WTC11 (cell line): ENCODE results near the gene PDE6B. TPM values are rescaled to one million over a fixed set of nuclear protein-coding genes. Genes with fewer than 3 reads are reported as not detected.

Experiments
- ATAC-seq: fragments of 200-7000 bp; cut with Tn5 transposase; 2 replicates; pipeline ENCODE4 v1.10.0; 2021; ENCODE audit warnings: mild to moderate bottlenecking, moderate library complexity
- CTCF ChIA-PET: fragments of 300-600 bp; sonication (Branson Sonifier 250); formaldehyde crosslinking; loops from one replicate; lab custom pipeline; 2021; ENCODE audit warnings: antibody characterized with exemption; lab: Charles Lee
- POLR2A ChIA-PET: fragments of 350-600 bp; sonication (Branson Sonifier 250); formaldehyde crosslinking; loops from one replicate; lab custom pipeline; 2021; ENCODE audit warnings: antibody characterized with exemption; lab: Charles Lee
- DNase-seq: peaks from one replicate; pipeline ENCODE4 v3.0.0; 2021; ENCODE audit warnings: low spot score
- H3K27ac Mint-ChIP-seq: 2 replicates; pipeline ENCODE4 v1.8.0; 2021; ENCODE audit warnings: mixed read lengths
- H3K27me3 Mint-ChIP-seq: 2 replicates; pipeline ENCODE4 v1.8.0; 2021; ENCODE audit warnings: low read depth, mild to moderate bottlenecking, moderate library complexity, mixed read lengths
- H3K36me3 Mint-ChIP-seq: 2 replicates; pipeline ENCODE4 v1.8.0; 2021; ENCODE audit warnings: mixed read lengths
- H3K4me1 Mint-ChIP-seq: 2 replicates; pipeline ENCODE4 v1.8.0; 2022; ENCODE audit warnings: mixed read lengths
- H3K4me3 Mint-ChIP-seq: 2 replicates; pipeline ENCODE4 v1.8.0; 2021; ENCODE audit warnings: mild to moderate bottlenecking, moderate library complexity, mixed read lengths
- H3K9me3 Mint-ChIP-seq: 2 replicates; pipeline ENCODE4 v1.8.0; 2021; ENCODE audit warnings: mixed read lengths
- ESRRA ChIP-seq: sonication (generic); formaldehyde crosslinking; IDR thresholded peaks from 2 replicates; pipeline ENCODE4 v1.8.1; 2022; ENCODE audit warnings: mild to moderate bottlenecking, missing genetic modification reagents, borderline replicate concordance
- ETV6 ChIP-seq: sonication (generic); formaldehyde crosslinking; IDR thresholded peaks from 2 replicates; pipeline ENCODE4 v1.8.1; 2022; ENCODE audit warnings: mild to moderate bottlenecking, missing genetic modification reagents
- FOXP1 ChIP-seq: sonication (generic); formaldehyde crosslinking; IDR thresholded peaks from 2 replicates; pipeline ENCODE4 v1.8.0; 2022; ENCODE audit warnings: missing genetic modification reagents, mild to moderate bottlenecking, moderate library complexity, borderline replicate concordance
- HMGA2 ChIP-seq: fragments of 250-450 bp; sonication (Bioruptor Pico); IDR thresholded peaks from 2 replicates; pipeline ENCODE4 v1.4.0; 2021; ENCODE audit warnings: mild to moderate bottlenecking, moderate library complexity
- JAZF1 ChIP-seq: fragments of 250-450 bp; sonication (Bioruptor Pico); IDR thresholded peaks from 2 replicates; pipeline ENCODE4 v1.9.0; 2021; ENCODE audit warnings: moderate library complexity, mild to moderate bottlenecking, inconsistent platforms
- NR2C2 ChIP-seq: sonication (generic); formaldehyde crosslinking; IDR thresholded peaks from 2 replicates; pipeline ENCODE4 v1.8.0; 2022; ENCODE audit warnings: mild to moderate bottlenecking, missing genetic modification reagents
- RORB ChIP-seq: fragments of 250-450 bp; sonication (Bioruptor Pico); IDR thresholded peaks from 2 replicates; pipeline ENCODE4 v1.9.0; 2021; ENCODE audit warnings: mild to moderate bottlenecking
- TP53 ChIP-seq: sonication (generic); formaldehyde crosslinking; IDR thresholded peaks from 2 replicates; pipeline ENCODE4 v1.8.1; 2023; ENCODE audit warnings: mild to moderate bottlenecking, missing genetic modification reagents
- ZNF416 ChIP-seq: fragments of 250-450 bp; sonication (Bioruptor Pico); IDR thresholded peaks from 2 replicates; pipeline ENCODE4 v1.9.0; 2021; ENCODE audit warnings: mild to moderate bottlenecking, inconsistent platforms
- total RNA-seq: library from RNA; stranded (reverse); gene quantifications from 3 replicates; pipeline ENCODE4 v1.2.3, GENCODE V29; 2021
- TF ChIP-seq, protein P1 (sequence below): sonication (generic); formaldehyde crosslinking; IDR thresholded peaks from 2 replicates; pipeline ENCODE4 v1.8.1; 2023; ENCODE audit warnings: mild to moderate bottlenecking, missing genetic modification reagents, moderate library complexity
- TF ChIP-seq, protein P2 (sequence below): fragments of 250-450 bp; sonication (Bioruptor Pico); IDR thresholded peaks from 2 replicates; pipeline ENCODE4 v1.9.0; 2021; ENCODE audit warnings: mild to moderate bottlenecking, borderline replicate concordance
- TF ChIP-seq, protein P3 (sequence below): fragments of 250-450 bp; sonication (Bioruptor Pico); conservative IDR thresholded peaks from 2 replicates; pipeline ENCODE4 v1.9.0; 2021; ENCODE audit warnings: mild to moderate bottlenecking
- TF ChIP-seq, protein P4 (sequence below): sonication (generic); formaldehyde crosslinking; IDR thresholded peaks from 2 replicates; pipeline ENCODE4 v1.8.0; 2023; ENCODE audit warnings: missing genetic modification reagents, mild to moderate bottlenecking, borderline replicate concordance
- TF ChIP-seq, protein P5 (sequence below): fragments of 250-450 bp; sonication (Bioruptor Pico); IDR thresholded peaks from 2 replicates; pipeline ENCODE4 v1.9.0; 2021; ENCODE audit warnings: mild to moderate bottlenecking
- TF ChIP-seq, protein P6 (sequence below): sonication (generic); formaldehyde crosslinking; IDR thresholded peaks from 2 replicates; pipeline ENCODE4 v1.8.1; 2023; ENCODE audit warnings: mild to moderate bottlenecking, missing genetic modification reagents
- TF ChIP-seq, protein P7 (sequence below): sonication (generic); formaldehyde crosslinking; IDR thresholded peaks from 2 replicates; pipeline ENCODE4 v1.8.1; 2022; ENCODE audit warnings: mild to moderate bottlenecking, moderate library complexity, missing genetic modification reagents

Gene PDE6B
- total RNA-seq, 1 experiment from 2014 or later = 7.1 TPM

DNA sequence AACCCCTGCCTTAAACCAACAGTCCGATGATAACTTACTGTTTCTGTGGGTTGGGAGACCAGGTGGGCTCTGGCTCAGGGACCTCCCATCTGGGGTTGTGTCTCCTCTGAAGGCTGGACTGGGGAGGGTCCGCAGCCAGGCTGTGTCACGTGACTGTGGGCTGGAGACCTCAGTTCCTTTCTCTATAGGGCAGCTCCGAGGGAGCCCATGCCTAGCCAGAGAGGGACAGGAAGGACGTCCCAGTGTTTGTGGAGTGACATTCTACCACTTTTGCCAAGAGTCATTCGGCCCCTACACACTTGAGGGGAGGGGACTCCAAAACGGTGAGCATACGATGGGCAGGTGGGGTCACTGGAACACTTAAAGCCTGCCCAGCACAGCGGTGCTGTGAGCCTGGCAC, 84.7 kb downstream of the PDE6B start:
- no peak for TF ChIP-seq ESRRA
- TF ChIP-seq, protein P1, sequence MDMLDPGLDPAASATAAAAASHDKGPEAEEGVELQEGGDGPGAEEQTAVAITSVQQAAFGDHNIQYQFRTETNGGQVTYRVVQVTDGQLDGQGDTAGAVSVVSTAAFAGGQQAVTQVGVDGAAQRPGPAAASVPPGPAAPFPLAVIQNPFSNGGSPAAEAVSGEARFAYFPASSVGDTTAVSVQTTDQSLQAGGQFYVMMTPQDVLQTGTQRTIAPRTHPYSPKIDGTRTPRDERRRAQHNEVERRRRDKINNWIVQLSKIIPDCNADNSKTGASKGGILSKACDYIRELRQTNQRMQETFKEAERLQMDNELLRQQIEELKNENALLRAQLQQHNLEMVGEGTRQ (CRISPR knock-in tag) = 0 out of 2 replicates have a peak, but pooled peaks have one; percentile 9
- no peak for ATAC-seq
- Mint-ChIP-seq H3K4me1 (peaks cover 10% of the 10 kb centered on the region; the same call in 1 of the 2 replicates), H3K4me3 (no peak overlapping the region), H3K27me3 (no peaks in the 10 kb centered on the region; the same call in 1 of the 2 replicates), H3K9me3 (peaks cover 11% of the 10 kb centered on the region), H3K36me3 (peaks cover 30% of the 10 kb centered on the region), H3K27ac (no peak overlapping the region)
- ChIA-PET POLR2A (no interaction called here), CTCF (interaction anchor here (0.9 to 2.4 kb wide), 3 partner anchors 26 to 33 kb away, joined by 3 to 7 read pairs (median 3); no protein-coding TSS in a partner anchor)
- DNase-seq = no peak

DNA sequence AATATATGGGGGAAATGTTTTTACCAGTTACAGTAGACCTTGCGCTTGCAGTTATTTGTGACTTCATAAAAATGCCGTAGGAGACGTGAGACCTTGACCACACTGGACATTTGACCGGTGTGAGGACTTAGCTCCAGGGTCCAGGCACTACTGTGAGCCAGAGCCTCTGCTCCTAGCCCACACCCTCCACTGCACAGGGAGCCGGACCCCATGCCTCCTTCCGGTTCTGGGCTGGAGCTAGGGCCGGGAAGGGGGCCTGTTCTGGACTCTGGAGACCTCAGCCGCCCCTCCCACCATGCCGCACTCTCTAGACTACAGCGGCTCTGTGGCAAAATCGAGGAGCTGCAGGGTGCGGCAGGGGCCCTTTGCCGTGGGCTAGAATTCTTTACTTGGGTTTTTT, 85.5 kb downstream of the PDE6B start:
- H3K4me3 Mint-ChIP-seq = no peak overlapping the region
- no peaks in the 10 kb centered on the region for H3K27me3 Mint-ChIP-seq
- DNase-seq (no peak), ATAC-seq (0 out of 2 replicates have a peak, but pooled peaks have one; percentile 17)
- peaks cover 10% of the 10 kb centered on the region; the same call in 1 of the 2 replicates for H3K4me1 Mint-ChIP-seq
- H3K36me3 Mint-ChIP-seq = peaks cover 30% of the 10 kb centered on the region
- peaks cover 11% of the 10 kb centered on the region for H3K9me3 Mint-ChIP-seq
- H3K27ac Mint-ChIP-seq = no peak overlapping the region
- ChIA-PET CTCF (interaction anchor here (1.4 kb wide), 1 partner anchor 27 kb away, joined by 3 read pairs; no protein-coding TSS in a partner anchor), POLR2A (interaction anchor here (0.7 kb wide), 1 partner anchor 373 kb away, joined by 3 read pairs; no protein-coding TSS in a partner anchor)
- TF ChIP-seq HMGA2 = no peak
- TF ChIP-seq, protein P2, sequence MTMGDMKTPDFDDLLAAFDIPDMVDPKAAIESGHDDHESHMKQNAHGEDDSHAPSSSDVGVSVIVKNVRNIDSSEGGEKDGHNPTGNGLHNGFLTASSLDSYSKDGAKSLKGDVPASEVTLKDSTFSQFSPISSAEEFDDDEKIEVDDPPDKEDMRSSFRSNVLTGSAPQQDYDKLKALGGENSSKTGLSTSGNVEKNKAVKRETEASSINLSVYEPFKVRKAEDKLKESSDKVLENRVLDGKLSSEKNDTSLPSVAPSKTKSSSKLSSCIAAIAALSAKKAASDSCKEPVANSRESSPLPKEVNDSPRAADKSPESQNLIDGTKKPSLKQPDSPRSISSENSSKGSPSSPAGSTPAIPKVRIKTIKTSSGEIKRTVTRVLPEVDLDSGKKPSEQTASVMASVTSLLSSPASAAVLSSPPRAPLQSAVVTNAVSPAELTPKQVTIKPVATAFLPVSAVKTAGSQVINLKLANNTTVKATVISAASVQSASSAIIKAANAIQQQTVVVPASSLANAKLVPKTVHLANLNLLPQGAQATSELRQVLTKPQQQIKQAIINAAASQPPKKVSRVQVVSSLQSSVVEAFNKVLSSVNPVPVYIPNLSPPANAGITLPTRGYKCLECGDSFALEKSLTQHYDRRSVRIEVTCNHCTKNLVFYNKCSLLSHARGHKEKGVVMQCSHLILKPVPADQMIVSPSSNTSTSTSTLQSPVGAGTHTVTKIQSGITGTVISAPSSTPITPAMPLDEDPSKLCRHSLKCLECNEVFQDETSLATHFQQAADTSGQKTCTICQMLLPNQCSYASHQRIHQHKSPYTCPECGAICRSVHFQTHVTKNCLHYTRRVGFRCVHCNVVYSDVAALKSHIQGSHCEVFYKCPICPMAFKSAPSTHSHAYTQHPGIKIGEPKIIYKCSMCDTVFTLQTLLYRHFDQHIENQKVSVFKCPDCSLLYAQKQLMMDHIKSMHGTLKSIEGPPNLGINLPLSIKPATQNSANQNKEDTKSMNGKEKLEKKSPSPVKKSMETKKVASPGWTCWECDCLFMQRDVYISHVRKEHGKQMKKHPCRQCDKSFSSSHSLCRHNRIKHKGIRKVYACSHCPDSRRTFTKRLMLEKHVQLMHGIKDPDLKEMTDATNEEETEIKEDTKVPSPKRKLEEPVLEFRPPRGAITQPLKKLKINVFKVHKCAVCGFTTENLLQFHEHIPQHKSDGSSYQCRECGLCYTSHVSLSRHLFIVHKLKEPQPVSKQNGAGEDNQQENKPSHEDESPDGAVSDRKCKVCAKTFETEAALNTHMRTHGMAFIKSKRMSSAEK (CRISPR knock-in tag) = no peak
- no peak for TF ChIP-seq TP53 (CRISPR knock-in tag)
- TF ChIP-seq, protein P3, sequence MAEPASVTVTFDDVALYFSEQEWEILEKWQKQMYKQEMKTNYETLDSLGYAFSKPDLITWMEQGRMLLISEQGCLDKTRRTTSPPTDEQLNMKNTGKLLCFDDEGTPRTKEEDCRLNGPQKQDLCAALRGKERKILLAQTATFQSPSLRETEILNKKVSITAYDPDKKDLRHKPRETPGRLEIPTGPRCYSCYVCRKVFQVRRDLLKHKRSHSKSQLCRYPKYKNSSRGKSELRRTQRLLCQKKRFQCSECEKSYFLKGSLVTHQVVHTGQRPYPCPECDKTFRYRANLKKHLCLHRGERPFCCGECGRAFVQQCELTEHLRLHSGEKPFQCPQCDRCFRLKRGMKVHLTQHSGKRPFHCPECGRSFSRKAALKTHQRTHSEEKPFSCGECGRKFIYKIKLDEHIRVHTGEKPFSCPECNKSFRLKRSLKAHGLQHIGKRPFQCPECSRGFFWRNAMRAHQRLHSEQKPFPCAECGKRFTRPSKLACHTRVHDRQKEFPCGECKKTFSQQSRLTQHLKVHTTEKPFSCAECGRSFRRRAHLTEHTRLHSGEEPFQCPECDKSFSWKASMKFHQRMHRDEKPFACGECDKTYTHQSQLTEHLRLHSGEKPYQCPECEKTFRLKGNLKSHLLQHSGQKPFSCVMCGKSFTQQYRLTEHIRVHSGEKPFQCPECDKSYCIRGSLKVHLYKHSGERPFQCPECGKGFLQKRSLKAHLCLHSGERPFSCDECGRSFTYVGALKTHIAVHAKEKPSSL = no peak
- TF ChIP-seq, protein P4, sequence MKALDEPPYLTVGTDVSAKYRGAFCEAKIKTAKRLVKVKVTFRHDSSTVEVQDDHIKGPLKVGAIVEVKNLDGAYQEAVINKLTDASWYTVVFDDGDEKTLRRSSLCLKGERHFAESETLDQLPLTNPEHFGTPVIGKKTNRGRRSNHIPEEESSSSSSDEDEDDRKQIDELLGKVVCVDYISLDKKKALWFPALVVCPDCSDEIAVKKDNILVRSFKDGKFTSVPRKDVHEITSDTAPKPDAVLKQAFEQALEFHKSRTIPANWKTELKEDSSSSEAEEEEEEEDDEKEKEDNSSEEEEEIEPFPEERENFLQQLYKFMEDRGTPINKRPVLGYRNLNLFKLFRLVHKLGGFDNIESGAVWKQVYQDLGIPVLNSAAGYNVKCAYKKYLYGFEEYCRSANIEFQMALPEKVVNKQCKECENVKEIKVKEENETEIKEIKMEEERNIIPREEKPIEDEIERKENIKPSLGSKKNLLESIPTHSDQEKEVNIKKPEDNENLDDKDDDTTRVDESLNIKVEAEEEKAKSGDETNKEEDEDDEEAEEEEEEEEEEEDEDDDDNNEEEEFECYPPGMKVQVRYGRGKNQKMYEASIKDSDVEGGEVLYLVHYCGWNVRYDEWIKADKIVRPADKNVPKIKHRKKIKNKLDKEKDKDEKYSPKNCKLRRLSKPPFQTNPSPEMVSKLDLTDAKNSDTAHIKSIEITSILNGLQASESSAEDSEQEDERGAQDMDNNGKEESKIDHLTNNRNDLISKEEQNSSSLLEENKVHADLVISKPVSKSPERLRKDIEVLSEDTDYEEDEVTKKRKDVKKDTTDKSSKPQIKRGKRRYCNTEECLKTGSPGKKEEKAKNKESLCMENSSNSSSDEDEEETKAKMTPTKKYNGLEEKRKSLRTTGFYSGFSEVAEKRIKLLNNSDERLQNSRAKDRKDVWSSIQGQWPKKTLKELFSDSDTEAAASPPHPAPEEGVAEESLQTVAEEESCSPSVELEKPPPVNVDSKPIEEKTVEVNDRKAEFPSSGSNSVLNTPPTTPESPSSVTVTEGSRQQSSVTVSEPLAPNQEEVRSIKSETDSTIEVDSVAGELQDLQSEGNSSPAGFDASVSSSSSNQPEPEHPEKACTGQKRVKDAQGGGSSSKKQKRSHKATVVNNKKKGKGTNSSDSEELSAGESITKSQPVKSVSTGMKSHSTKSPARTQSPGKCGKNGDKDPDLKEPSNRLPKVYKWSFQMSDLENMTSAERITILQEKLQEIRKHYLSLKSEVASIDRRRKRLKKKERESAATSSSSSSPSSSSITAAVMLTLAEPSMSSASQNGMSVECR (CRISPR knock-in tag) = no peak
- TF ChIP-seq, protein P5, sequence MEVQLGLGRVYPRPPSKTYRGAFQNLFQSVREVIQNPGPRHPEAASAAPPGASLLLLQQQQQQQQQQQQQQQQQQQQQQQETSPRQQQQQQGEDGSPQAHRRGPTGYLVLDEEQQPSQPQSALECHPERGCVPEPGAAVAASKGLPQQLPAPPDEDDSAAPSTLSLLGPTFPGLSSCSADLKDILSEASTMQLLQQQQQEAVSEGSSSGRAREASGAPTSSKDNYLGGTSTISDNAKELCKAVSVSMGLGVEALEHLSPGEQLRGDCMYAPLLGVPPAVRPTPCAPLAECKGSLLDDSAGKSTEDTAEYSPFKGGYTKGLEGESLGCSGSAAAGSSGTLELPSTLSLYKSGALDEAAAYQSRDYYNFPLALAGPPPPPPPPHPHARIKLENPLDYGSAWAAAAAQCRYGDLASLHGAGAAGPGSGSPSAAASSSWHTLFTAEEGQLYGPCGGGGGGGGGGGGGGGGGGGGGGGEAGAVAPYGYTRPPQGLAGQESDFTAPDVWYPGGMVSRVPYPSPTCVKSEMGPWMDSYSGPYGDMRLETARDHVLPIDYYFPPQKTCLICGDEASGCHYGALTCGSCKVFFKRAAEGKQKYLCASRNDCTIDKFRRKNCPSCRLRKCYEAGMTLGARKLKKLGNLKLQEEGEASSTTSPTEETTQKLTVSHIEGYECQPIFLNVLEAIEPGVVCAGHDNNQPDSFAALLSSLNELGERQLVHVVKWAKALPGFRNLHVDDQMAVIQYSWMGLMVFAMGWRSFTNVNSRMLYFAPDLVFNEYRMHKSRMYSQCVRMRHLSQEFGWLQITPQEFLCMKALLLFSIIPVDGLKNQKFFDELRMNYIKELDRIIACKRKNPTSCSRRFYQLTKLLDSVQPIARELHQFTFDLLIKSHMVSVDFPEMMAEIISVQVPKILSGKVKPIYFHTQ (CRISPR knock-in tag) = no peak
- TF ChIP-seq ETV6 (CRISPR knock-in tag) = no peak
- TF ChIP-seq JAZF1 (CRISPR knock-in tag) = no peak
- no peak for TF ChIP-seq FOXP1 (CRISPR knock-in tag)
- TF ChIP-seq, protein P6, sequence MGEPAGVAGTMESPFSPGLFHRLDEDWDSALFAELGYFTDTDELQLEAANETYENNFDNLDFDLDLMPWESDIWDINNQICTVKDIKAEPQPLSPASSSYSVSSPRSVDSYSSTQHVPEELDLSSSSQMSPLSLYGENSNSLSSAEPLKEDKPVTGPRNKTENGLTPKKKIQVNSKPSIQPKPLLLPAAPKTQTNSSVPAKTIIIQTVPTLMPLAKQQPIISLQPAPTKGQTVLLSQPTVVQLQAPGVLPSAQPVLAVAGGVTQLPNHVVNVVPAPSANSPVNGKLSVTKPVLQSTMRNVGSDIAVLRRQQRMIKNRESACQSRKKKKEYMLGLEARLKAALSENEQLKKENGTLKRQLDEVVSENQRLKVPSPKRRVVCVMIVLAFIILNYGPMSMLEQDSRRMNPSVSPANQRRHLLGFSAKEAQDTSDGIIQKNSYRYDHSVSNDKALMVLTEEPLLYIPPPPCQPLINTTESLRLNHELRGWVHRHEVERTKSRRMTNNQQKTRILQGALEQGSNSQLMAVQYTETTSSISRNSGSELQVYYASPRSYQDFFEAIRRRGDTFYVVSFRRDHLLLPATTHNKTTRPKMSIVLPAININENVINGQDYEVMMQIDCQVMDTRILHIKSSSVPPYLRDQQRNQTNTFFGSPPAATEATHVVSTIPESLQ (CRISPR knock-in tag) = no peak
- TF ChIP-seq ZNF416 = no peak
- TF ChIP-seq, protein P7, sequence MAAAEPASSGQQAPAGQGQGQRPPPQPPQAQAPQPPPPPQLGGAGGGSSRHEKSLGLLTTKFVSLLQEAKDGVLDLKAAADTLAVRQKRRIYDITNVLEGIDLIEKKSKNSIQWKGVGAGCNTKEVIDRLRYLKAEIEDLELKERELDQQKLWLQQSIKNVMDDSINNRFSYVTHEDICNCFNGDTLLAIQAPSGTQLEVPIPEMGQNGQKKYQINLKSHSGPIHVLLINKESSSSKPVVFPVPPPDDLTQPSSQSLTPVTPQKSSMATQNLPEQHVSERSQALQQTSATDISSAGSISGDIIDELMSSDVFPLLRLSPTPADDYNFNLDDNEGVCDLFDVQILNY = no peak
- TF ChIP-seq RORB = no peak
- no peak for TF ChIP-seq NR2C2 (CRISPR knock-in tag)
